B cell (primary cell): ENCODE data around the gene MAGI2. TPM values are rescaled to one million over a fixed set of nuclear protein-coding genes. Genes with fewer than 3 reads are reported as not detected.
"Not testable (repeated sequence)": the region's sequence is repeated elsewhere in the genome, so short reads cannot be mapped to it uniquely, and the experiment has no call there.

Source experiments
- ATAC-seq: fragments of 200-7000 bp; cut with Tn5 transposase; one replicate; pipeline ENCODE4 v1.10.0; 2021; ENCODE audit warnings: low read depth, mild to moderate bottlenecking, moderate number of reproducible peaks, moderate library complexity
- CTCF ChIA-PET: fragments of 350-600 bp; sonication (Branson Sonifier 250); formaldehyde crosslinking; loops from one replicate; lab custom pipeline; 2021; ENCODE audit warnings: antibody characterized with exemption, inconsistent platforms; lab: Charles Lee
- POLR2A ChIA-PET: fragments of 350-600 bp; sonication (Branson Sonifier 250); formaldehyde crosslinking; loops from one replicate; lab custom pipeline; 2021; ENCODE audit warnings: antibody characterized with exemption; lab: Charles Lee
- DNase-seq: peaks from one replicate; pipeline ENCODE4 v3.0.0; 2013
- H2AFZ ChIP-seq: 2 replicates; pipeline ENCODE4 v1.6.1; 2012; ENCODE audit warnings: mild to moderate bottlenecking, low read depth, low read length; ENCODE audit not compliant: insufficient read depth, poor library complexity, severe bottlenecking
- H3K27ac ChIP-seq, 2 donors: 1 replicate in 1 of 2; 2 replicates in 1 of 2; pipeline ENCODE4 v1.5.1; 2012 to 2013; ENCODE audit warnings: low read length in 2 of 2, mild to moderate bottlenecking in 2 of 2, moderate library complexity in 1 of 2
- H3K27me3 ChIP-seq, 4 experiments: fragments of 200-600 bp in 1 of 4; sonication (generic) in 1 of 4; replicated peaks in 1 of 4; 1 replicate in 2 of 4; 2 replicates in 2 of 4; pipeline versions ENCODE4 v1.6.1 to v1.7.0; 2013 to 2016; ENCODE audit warnings: low read length in 3 of 4, mild to moderate bottlenecking in 2 of 4, mixed read lengths in 1 of 4, moderate library complexity in 1 of 4; ENCODE audit not compliant: insufficient read depth in 4 of 4, control insufficient read depth in 3 of 4; ENCODE audit errors: control extremely low read depth in 1 of 4
- H3K36me3 ChIP-seq, 2 experiments: replicated peaks in 1 of 2; 1 replicate in 1 of 2; 2 replicates in 1 of 2; pipeline versions ENCODE4 v1.6.1 to v1.7.1; 2013; ENCODE audit warnings: low read length in 1 of 2; ENCODE audit not compliant: insufficient read depth in 2 of 2, control insufficient read depth in 1 of 2; ENCODE audit errors: control extremely low read depth in 1 of 2, extremely low read depth in 1 of 2
- H3K4me1 ChIP-seq, 2 donors: fragments of 200-600 bp in 1 of 2; sonication (generic) in 1 of 2; 1 replicate in 1 of 2; 2 replicates in 1 of 2; pipeline versions ENCODE4 v1.5.1 to v1.6.1; 2013 to 2017; ENCODE audit warnings: low read length in 2 of 2; ENCODE audit not compliant: control insufficient read depth in 2 of 2, insufficient read depth in 2 of 2
- H3K4me2 ChIP-seq: replicated peaks from 2 replicates; pipeline ENCODE3; 2012; ENCODE audit warnings: mild to moderate bottlenecking, low read depth, low read length; ENCODE audit not compliant: poor library complexity, severe bottlenecking
- H3K4me3 ChIP-seq, 5 experiments: fragments of 200-600 bp in 1 of 5; sonication (generic) in 1 of 5; 1 replicate in 3 of 5; 2 replicates in 2 of 5; pipeline versions ENCODE4 v1.5.1 to v1.7.0; 2011 to 2016; ENCODE audit warnings: low read length in 4 of 5, mild to moderate bottlenecking in 4 of 5, low read depth in 2 of 5, control low read depth in 1 of 5, moderate library complexity in 1 of 5; ENCODE audit not compliant: insufficient read depth in 1 of 5; ENCODE audit errors: control extremely low read depth in 1 of 5, extremely low read depth in 1 of 5
- H3K79me2 ChIP-seq: fragments of 200-600 bp; sonication (generic); one replicate; pipeline ENCODE4 v1.6.0; 2016; ENCODE audit warnings: low read length; ENCODE audit not compliant: control insufficient read depth, insufficient read depth
- H3K9ac ChIP-seq: fragments of 200-600 bp; sonication (generic); 2 replicates; pipeline ENCODE4 v1.6.1; 2017; ENCODE audit warnings: mild to moderate bottlenecking, low read length, moderate library complexity
- H3K9me3 ChIP-seq, 3 donors: one replicate each; pipeline versions ENCODE4 v1.6.1 to v1.7.1; 2013; ENCODE audit warnings: low read length in 2 of 3; ENCODE audit not compliant: control insufficient read depth in 2 of 3, insufficient read depth in 1 of 3; ENCODE audit errors: control extremely low read depth in 1 of 3
- H4K20me1 ChIP-seq: 2 replicates; pipeline ENCODE4 v1.6.0; 2012; ENCODE audit warnings: mild to moderate bottlenecking, low read length; ENCODE audit not compliant: insufficient read depth, control insufficient read depth, poor library complexity, severe bottlenecking
- H3K27ac Mint-ChIP-seq: one replicate; pipeline ENCODE4 v1.8.0; 2021; ENCODE audit warnings: mixed read lengths
- H3K27me3 Mint-ChIP-seq: one replicate; pipeline ENCODE4 v1.8.0; 2021; ENCODE audit warnings: mixed read lengths
- H3K4me1 Mint-ChIP-seq: one replicate; pipeline ENCODE4 v1.8.0; 2021; ENCODE audit warnings: mixed read lengths
- H3K4me3 Mint-ChIP-seq: one replicate; pipeline ENCODE4 v1.8.0; 2021; ENCODE audit warnings: mixed read lengths
- H3K9me3 Mint-ChIP-seq: one replicate; pipeline ENCODE4 v1.8.0; 2022; ENCODE audit warnings: mixed read lengths; ENCODE audit not compliant: insufficient read depth
- EZH2 ChIP-seq: IDR thresholded peaks from 2 replicates; pipeline ENCODE4 v1.6.1; 2012; ENCODE audit warnings: borderline replicate concordance, low read depth, mild to moderate bottlenecking, moderate library complexity, low read length; ENCODE audit not compliant: insufficient read depth, poor library complexity, severe bottlenecking
- WGBS: methylation state at CpG from one replicate; pipeline ENCODE4 v1.1.5; 2013; ENCODE audit warnings: missing lambda C conversion rate; ENCODE audit not compliant: insufficient coverage; 5-methylcytosine and 5-hydroxymethylcytosine counted together
- intact Hi-C: fragments of 100-400 bp; cut with micrococcal nuclease; formaldehyde crosslinking; loops from one replicate; pipeline ENCODE4 v1.10.0; 2022
- polyA plus RNA-seq: library from polyadenylated mRNA; depleted of rRNA; stranded (reverse); fragments of >200 nt; gene quantifications from 2 replicates; pipeline ENCODE4 v1.2.3, GENCODE V29; 2012
- total RNA-seq, 2 donors: library from RNA; stranded (reverse); fragments of 120-200 nt in 1 of 2; gene quantifications; 1 replicate in 1 of 2; 2 replicates in 1 of 2; pipeline versions ENCODE4 v1.2.3 to v1.2.4, GENCODE V29; 2013 to 2022
- TF ChIP-seq, protein P1 (sequence below): fragments of 200-600 bp; IDR thresholded peaks from one replicate; pipeline ENCODE4 v1.8.0; 2022; ENCODE audit warnings: antibody characterized with exemption, mild to moderate bottlenecking

Gene MAGI2
- total and polyA plus RNA-seq, 2 donors (not counting 1 experiment from before 2014, with no cell fraction given) = 0.16 to 0.64 TPM

DNA sequence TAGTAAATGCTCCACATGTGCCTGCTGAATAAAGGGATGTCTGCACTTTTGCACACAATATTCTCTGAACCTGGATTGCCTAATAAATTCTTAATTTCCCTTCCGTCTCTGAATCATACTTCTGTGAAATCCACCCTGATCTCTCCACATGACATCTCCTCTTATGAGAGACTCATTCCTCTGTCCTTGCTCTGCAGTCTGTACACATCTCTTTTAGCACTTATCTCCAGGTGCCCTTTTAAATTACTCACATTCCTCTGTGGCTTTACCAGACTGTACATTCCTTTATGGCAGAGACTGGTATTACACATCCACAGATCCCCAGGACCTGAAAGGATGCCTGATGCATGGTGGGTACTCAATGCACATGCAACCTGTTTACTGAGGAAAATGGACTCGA, 1127.3 kb downstream of the MAGI2 start:
- no peaks in the 10 kb centered on the region for H3K9me3 Mint-ChIP-seq
- Histone ChIP-seq H3K4me2 (no peak overlapping the region), H3K36me3 (no peaks in the 10 kb centered on the region), H3K4me1 (no peaks in the 10 kb centered on the region), H3K27ac (no peak overlapping the region), H3K9me3 (no peaks in the 10 kb centered on the region), H3K9ac (no peak overlapping the region), H4K20me1 (no peaks in the 10 kb centered on the region), H3K79me2 (no peaks in the 10 kb centered on the region), H2AFZ (no peak overlapping the region), H3K4me3 (no peak overlapping the region), H3K27me3 (peaks cover 0 to 2% (median 0%) of the 10 kb centered on the region in 4 experiments)
- H3K27ac Mint-ChIP-seq = no peak overlapping the region
- intact Hi-C loops = no loop called here
- ChIA-PET POLR2A (no interaction called here), CTCF (no interaction called here)
- no peaks in the 10 kb centered on the region for H3K27me3 Mint-ChIP-seq
- TF ChIP-seq, protein P1, sequence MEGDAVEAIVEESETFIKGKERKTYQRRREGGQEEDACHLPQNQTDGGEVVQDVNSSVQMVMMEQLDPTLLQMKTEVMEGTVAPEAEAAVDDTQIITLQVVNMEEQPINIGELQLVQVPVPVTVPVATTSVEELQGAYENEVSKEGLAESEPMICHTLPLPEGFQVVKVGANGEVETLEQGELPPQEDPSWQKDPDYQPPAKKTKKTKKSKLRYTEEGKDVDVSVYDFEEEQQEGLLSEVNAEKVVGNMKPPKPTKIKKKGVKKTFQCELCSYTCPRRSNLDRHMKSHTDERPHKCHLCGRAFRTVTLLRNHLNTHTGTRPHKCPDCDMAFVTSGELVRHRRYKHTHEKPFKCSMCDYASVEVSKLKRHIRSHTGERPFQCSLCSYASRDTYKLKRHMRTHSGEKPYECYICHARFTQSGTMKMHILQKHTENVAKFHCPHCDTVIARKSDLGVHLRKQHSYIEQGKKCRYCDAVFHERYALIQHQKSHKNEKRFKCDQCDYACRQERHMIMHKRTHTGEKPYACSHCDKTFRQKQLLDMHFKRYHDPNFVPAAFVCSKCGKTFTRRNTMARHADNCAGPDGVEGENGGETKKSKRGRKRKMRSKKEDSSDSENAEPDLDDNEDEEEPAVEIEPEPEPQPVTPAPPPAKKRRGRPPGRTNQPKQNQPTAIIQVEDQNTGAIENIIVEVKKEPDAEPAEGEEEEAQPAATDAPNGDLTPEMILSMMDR = no peak
- no peak for TF ChIP-seq EZH2
- 100% methylated on average over 1 of the region's 2 CpGs for WGBS
- no peak for ATAC-seq
- H3K4me3 Mint-ChIP-seq = no peak overlapping the region
- no peaks in the 10 kb centered on the region for H3K4me1 Mint-ChIP-seq
- no peak for DNase-seq

DNA sequence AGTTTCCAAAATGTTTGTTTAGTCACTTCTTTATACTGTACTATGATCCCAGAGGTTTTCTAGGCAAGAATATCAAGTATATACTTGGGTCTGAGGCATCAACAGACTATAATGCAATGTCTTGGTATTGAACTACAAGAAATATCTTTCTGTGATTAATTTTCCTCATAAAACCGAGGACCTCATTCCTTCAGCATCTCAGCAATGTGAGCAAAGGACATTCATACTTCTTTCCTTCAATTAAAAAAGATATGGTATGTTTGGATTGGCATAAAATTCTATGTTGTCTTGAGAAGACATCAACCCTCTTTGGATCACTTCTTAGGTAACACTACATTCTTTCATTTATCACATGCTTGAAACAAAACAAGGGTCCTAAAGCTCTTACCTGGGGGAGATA, 1130.3 kb downstream of the MAGI2 start:
- H3K9me3 Mint-ChIP-seq = no peaks in the 10 kb centered on the region

GRCh38 chr7:78322231-78322630, 1131.2 kb downstream of the MAGI2 start:
- H3K4me1 ChIP-seq, H3K79me2 ChIP-seq, H2AFZ ChIP-seq, H3K9ac ChIP-seq, H3K4me3 ChIP-seq, H3K27ac ChIP-seq, CTCF ChIA-PET, H3K27me3 ChIP-seq, H3K9me3 ChIP-seq, H3K36me3 ChIP-seq, H3K27me3 Mint-ChIP-seq, DNase-seq, H3K4me1 Mint-ChIP-seq, H3K4me3 Mint-ChIP-seq, H3K9me3 Mint-ChIP-seq, ATAC-seq, H3K4me2 ChIP-seq, intact Hi-C loops, POLR2A ChIA-PET, H3K27ac Mint-ChIP-seq, H4K20me1 ChIP-seq: not testable (repeated sequence)
- WGBS = no CpG with 5 or more reads among the region's 5 CpGs

More for the DNA sequence above, 1130.3 kb downstream of the MAGI2 start:
- H2AFZ ChIP-seq = no peak overlapping the region
- no peaks in the 10 kb centered on the region for H3K36me3 ChIP-seq
- H3K27ac ChIP-seq = no peak overlapping the region
- no peak overlapping the region for H3K4me3 ChIP-seq
- POLR2A ChIA-PET = no interaction called here
- no peak for ATAC-seq
- TF ChIP-seq EZH2 = no peak
- TF ChIP-seq, protein P1 = no peak
- no peaks in the 10 kb centered on the region for H3K4me1 ChIP-seq
- peaks cover 0 to 1% (median 0%) of the 10 kb centered on the region in 4 experiments for H3K27me3 ChIP-seq
- Mint-ChIP-seq H3K4me3 (no peak overlapping the region), H3K27me3 (no peaks in the 10 kb centered on the region), H3K4me1 (no peaks in the 10 kb centered on the region), H3K27ac (no peak overlapping the region)
- no peak overlapping the region for H3K4me2 ChIP-seq
- WGBS = no CpG with 5 or more reads among the region's 1 CpG
- CTCF ChIA-PET = no interaction called here
- DNase-seq = no peak
- H4K20me1 ChIP-seq = no peaks in the 10 kb centered on the region
- intact Hi-C loops = no loop called here
- no peak overlapping the region for H3K9ac ChIP-seq
- no peaks in the 10 kb centered on the region for H3K9me3 ChIP-seq
- no peaks in the 10 kb centered on the region for H3K79me2 ChIP-seq
